Vagina (tissue), 2 donors: ENCODE results near the gene TNIP1.

ENCODE experiments used
- CTCF ChIP-seq, 3 experiments: fragments of 450-650 bp in 2 of 3; fragments of 200-600 bp in 1 of 3; sonication (generic) in 1 of 3; IDR thresholded peaks; one replicate each; pipeline ENCODE4 v1.5.1; 2017 to 2019; ENCODE audit warnings: antibody characterized with exemption in 3 of 3, mild to moderate bottlenecking in 2 of 3, moderate library complexity in 2 of 3
- POLR2A ChIP-seq, 2 donors: fragments of 450-650 bp; IDR thresholded peaks; one replicate each; pipeline ENCODE4 v1.6.1; 2017; ENCODE audit warnings: antibody characterized with exemption in 2 of 2, mild to moderate bottlenecking in 2 of 2, moderate library complexity in 2 of 2

GRCh38 chr5:151012862-151013261 lies 68.0 kb downstream of the TNIP1 start:
- TF ChIP-seq CTCF (IDR thresholded peaks at IDR 0.05) (no peak), POLR2A (IDR thresholded peaks at IDR 0.05) (no peak)
